Measurements from ENCODE around the gene EIF4E2.

EIF4E2 gene

DNA sequence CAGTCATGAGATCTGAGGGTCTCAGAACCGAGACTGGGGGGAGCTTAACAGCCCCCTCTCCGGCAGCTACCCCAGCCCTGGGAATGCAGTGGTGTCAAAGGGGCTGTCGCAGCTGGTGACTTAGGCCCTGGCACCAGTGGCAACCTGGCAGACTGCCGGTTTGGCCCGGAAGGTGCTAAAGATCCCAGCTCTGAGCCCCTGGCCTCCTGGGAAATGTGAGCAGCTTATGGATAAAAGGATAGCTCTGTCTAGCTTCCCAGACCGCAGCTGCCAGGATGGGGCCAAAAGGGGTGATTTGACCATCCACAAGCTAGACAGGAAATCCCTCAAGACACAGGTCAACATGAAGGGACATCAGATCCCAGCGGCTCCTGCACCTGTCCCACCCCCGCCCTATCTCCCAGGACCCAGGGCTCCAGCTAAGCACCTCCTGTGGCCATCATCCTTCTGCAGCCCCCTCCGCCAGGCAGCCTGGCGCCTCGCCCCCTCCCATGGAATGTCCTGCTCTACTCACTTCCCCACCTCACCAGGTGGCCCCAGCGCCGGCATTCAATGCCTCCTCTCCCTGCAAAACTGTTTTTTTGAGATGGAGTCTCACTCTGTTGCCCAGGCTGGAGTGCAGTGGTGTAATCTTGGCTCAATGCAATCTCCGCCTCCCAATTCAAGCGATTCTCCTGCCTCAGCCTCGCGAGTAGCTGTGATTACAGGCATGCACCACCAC lies 49.7 kb downstream of the EIF4E2 start:
- DNase-seq (ENCODE audit: low read depth) = no peak

DNA sequence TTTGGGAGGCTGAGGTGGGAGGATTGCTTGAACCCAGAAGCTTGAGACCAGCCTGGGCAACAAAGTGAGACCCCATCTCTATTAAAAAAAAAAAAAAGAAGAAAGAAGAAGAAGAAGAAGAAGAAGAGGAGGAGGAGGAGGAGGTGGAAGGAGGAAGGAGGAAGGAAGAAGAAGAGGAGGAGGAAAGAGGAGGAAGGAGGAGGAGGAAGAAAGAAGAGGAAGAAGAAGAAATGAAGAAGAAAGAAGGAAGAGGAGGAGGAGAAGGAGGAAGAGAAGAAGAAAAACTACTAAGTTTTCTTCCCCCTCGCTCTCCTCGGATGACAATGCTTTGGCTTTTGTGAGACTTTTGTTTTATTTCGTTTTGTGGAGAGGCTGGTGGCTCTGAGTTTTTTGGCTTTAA lies 52.8 kb downstream of the EIF4E2 start:
- DNase-seq (ENCODE audit: low read depth) = no peak

DNA sequence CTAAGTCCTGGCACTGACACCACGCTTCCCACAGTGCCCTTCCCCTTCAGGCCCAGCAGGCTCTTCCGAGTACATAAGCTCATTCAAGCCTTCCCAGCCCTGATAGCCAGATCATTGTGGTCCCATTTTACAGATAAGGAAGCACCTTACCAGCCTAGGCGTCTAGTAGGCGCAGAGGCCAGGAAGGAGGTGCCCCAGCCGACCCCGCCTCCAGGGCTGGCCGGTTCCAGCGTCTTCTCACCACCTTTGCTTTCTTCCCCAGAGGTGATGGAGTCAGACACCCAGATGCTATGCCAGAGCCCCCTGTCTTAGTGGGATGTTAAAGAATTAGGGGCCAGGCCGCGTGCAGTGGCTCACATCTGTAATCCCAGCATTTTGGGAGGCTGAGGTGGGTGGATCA lies 54.0 kb downstream of the EIF4E2 start:
- no peak for DNase-seq (ENCODE audit: low read depth)

DNA sequence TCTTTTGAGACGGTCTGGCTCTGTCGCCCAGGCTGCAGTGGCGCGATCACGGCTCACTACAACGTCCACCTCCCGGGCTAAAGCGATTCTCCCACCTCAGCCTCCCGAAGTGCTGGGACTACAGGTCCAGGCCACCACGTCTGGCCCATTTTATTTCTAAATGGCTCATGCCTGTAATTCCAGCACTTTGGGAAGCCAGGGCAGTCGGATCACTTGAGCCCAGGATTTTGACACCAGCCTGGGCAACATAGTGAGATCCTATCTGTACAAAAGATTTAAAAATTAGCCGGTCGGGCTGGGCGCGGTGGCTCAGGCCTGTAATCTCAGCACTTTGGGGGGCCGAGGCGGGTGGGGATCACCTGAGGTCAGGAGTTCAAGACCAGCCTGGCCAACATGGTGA lies 56.5 kb downstream of the EIF4E2 start:
- DNase-seq (ENCODE audit: low read depth) = no peak

DNA sequence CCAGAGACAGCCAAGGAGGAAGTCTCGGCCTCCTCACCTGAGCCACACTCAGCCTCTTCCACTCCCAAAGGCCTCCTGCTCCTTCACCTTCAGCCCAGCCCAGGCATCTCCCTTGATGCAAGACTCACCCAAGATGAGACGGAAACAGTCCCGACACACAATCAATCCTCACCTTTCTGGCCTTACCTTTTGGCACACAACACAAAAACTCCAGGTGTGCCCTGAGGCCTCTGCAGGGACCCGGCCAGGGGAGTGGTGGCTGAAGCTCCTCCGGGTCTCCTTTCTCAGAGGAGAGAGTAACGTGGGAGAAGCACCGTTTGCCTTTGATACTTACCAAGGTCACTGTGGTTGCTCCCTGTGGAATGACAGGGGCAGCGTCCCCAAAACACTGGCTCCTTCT lies 59.1 kb downstream of the EIF4E2 start:
- no peak for DNase-seq (ENCODE audit: low read depth)

DNA sequence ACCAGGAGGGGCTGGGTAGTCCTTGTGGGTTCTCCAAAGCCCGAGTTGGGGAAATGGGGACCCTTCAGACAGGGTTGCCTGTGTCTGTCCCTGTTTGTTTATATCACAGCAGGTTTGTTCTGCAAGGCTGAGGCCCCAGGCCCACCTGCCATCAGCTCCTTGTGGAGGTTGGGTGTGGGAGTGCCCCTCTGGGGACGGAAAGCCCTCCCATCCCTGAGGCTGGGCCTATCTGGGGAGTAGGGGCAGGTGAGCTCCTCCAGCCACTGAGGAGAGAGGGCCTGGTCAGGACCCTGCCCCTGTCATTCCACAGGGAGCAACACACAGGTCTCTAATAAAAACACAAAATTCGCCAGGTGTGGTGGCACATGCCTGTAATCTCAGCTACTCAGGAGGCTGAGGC lies 59.6 kb downstream of the EIF4E2 start:
- DNase-seq (ENCODE audit: low read depth) = no peak

DNA sequence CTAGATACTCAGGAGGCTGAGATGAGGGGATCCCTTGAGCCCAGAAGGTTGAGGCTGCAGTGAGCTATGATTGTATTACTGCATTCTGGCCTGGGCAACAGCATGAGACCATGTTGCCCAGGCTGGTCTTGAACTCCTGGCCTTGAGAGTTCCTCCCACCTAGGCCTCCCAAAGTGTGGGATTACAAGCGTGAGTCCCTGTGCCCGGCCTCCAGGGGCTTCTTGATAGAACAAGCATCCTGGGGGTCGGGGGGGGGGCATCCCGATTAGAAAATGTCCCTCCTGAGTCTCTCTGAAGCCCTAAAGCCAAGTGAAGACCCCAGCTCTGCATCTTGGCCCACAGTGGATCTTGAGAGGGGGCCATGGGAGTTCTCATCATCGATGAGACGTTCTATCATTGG lies 60.6 kb downstream of the EIF4E2 start:
- DNase-seq (ENCODE audit: low read depth) = no peak

DNA sequence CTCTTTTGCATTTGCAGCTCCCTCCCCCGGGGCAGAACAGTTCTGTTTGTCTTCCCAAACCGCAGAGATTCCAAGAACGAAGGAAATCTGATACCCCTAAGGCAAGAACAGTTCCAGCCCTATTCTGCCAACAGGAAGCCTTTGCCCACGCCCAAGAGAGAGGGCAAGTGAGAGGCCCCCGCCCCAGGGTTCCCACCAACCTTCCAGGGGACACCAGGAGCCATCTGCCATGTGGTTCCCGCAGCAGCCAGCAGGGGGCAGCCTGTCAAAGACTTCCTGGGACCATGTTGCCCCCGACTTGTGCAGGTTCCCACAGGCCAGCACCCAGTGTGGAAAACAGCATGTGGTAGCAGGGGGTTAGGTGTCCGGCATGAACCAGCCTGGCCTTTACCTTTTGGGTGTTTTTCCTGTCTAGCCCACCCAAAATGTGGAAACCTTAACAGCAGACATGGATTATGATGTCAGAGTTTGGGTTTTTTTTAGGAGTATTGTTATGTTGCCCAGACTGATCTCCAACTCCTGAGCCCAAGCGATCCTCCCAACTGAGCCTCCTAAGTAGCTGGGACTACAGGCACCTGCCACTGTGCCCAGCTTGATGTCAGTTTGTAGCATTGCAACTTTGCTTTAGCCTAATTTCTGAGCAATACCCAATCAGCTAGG lies 61.2 kb downstream of the EIF4E2 start:
- peak; percentile 38 for DNase-seq (ENCODE audit: low read depth)

DNA sequence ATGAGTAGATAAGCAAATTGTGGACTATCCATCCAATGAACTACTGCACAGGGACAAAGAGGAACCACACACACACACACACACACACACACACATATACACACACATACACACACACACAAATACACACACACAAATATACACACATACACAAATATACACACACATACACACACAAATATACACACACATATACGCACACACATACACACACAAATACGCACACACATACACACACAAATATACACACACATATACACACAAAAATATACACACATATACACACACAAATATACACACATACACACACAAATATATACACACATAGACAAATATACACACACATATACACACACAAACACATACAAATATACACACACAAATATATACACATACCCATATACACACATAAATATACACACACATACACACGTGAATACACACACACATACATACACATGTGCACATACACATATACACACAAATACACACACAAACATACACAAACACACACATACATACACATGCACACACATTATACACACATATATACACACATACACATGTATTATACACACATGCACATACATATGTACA lies 63.1 kb downstream of the EIF4E2 start:
- DNase-seq (ENCODE audit: low read depth) = no peak

DNA sequence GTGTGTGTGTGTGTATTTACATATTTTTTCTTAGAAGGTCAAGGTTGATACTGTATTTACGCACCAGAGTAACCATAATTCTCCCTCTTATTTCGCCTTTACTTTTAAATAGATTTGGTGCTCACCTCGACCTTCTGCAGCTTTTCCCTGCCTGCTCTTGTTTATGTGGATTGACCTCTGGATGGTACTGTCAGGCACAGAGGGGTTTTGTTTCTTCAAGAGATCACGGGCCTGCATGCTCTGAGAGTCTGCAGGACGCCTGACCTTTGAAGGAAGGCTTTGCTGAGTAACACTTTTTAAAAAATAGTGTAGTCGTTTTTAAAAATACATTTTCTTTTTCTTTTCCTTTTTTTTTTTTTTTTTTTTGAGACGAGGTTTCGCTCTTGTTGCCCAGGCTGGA lies 64.8 kb downstream of the EIF4E2 start:
- no peak for DNase-seq (ENCODE audit: low read depth)
